CD4-positive, CD25-positive, alpha-beta regulatory T cell (primary cell): ENCODE measurements around the gene MAZ. TPM values are rescaled to one million over a fixed set of nuclear protein-coding genes. Genes with fewer than 3 reads are reported as not detected.
A peak's percentile ranks its signal among the peaks of the same experiment; 100 is the strongest.
"Not testable (repeated sequence)": the region's sequence is repeated elsewhere in the genome, so short reads cannot be mapped to it uniquely, and the experiment has no call there.

ENCODE experiments used
- ATAC-seq, 2 donors: fragments of 150-1000 bp; cut with Tn5 transposase; one replicate each; pipeline ENCODE4 v1.10.0; 2021; ENCODE audit warnings: low read depth in 2 of 2, moderate number of reproducible peaks in 2 of 2, moderate library complexity in 1 of 2
- DNase-seq, 3 donors: peaks; one replicate each; pipeline versions ENCODE4 v3.0.0 to v3.0.0-alpha.2; 2012 to 2022; ENCODE audit warnings: mixed read lengths in 1 of 3
- H3K27ac ChIP-seq: one replicate; pipeline ENCODE4 v1.7.0; 2013; ENCODE audit warnings: mild to moderate bottlenecking, low read length; ENCODE audit not compliant: insufficient read depth, poor library complexity, severe bottlenecking
- H3K27me3 ChIP-seq: one replicate; pipeline ENCODE4 v1.7.0; 2013; ENCODE audit warnings: low read length; ENCODE audit not compliant: control insufficient read depth, insufficient read depth
- H3K36me3 ChIP-seq: one replicate; pipeline ENCODE4 v1.7.0; 2013; ENCODE audit warnings: mild to moderate bottlenecking, low read length, moderate library complexity; ENCODE audit not compliant: control insufficient read depth, insufficient read depth
- H3K4me1 ChIP-seq: 2 replicates; pipeline ENCODE4 v1.7.0; 2013; ENCODE audit warnings: mild to moderate bottlenecking, low read length; ENCODE audit not compliant: insufficient read depth, control insufficient read depth, poor library complexity, severe bottlenecking
- H3K4me3 ChIP-seq: one replicate; pipeline ENCODE4 v1.7.0; 2013; ENCODE audit warnings: low read depth, mild to moderate bottlenecking, low read length, moderate library complexity
- H3K9me3 ChIP-seq, 2 experiments: 1 replicate in 1 of 2; 2 replicates in 1 of 2; pipeline ENCODE4 v1.7.0; 2013; ENCODE audit warnings: low read length in 2 of 2, mild to moderate bottlenecking in 1 of 2, moderate library complexity in 1 of 2; ENCODE audit not compliant: control insufficient read depth in 2 of 2
- H3K27ac Mint-ChIP-seq, 3 donors: one replicate each; pipeline ENCODE4 v1.8.0; 2020 to 2022; ENCODE audit warnings: mild to moderate bottlenecking in 3 of 3, mixed read lengths in 3 of 3, moderate library complexity in 2 of 3
- H3K27me3 Mint-ChIP-seq: one replicate; pipeline ENCODE4 v1.8.0; 2022; ENCODE audit warnings: mild to moderate bottlenecking, mixed read lengths
- H3K36me3 Mint-ChIP-seq: one replicate; pipeline ENCODE4 v1.8.0; 2020; ENCODE audit warnings: mixed read lengths
- H3K4me1 Mint-ChIP-seq, 4 donors: one replicate each; pipeline ENCODE4 v1.8.0; 2020 to 2022; ENCODE audit warnings: mixed read lengths in 4 of 4, mild to moderate bottlenecking in 1 of 4
- H3K4me3 Mint-ChIP-seq, 4 donors: one replicate each; pipeline ENCODE4 v1.8.0; 2020 to 2022; ENCODE audit warnings: mild to moderate bottlenecking in 4 of 4, mixed read lengths in 4 of 4, moderate library complexity in 3 of 4
- H3K9me3 Mint-ChIP-seq, 7 donors: one replicate each; pipeline ENCODE4 v1.8.0; 2020 to 2022; ENCODE audit warnings: mixed read lengths in 7 of 7, mild to moderate bottlenecking in 3 of 7, moderate library complexity in 2 of 7
- polyA plus RNA-seq, 4 donors: library from polyadenylated mRNA; unstranded; fragments of 300-500 nt; fragmentation: Illumina TruSeq; gene quantifications; one replicate each; pipeline ENCODE4 v1.2.3, GENCODE V29; 2021
- total RNA-seq: library from RNA; stranded (reverse); gene quantifications from one replicate; pipeline ENCODE4 v1.2.3, GENCODE V29; 2022

The MAZ gene
- total and polyA plus RNA-seq, 5 donors from 2014 or later: 36.9 to 224 (median 47.0) TPM

GRCh38 chr16:29825145-29826044, 19.1 kb downstream of the MAZ start:
- H3K9me3 ChIP-seq: no peaks in the 10 kb centered on the region
- Mint-ChIP-seq H3K4me1 (peaks cover 6 to 92% (median 39%) of the 10 kb centered on the region in 4 donors), H3K4me3 (peak overlapping the region; percentile 75 to 90 (median 86)), H3K36me3 (peaks cover 3% of the 10 kb centered on the region), H3K27ac (peak overlapping the region; percentile 89 to 97 (median 95)), H3K9me3 (no peaks in the 10 kb centered on the region), H3K27me3 (no peaks in the 10 kb centered on the region)
- DNase-seq (peak in 1 of 3 donors; percentile 68), ATAC-seq (peak; percentile 17 to 22)
- H3K27me3 ChIP-seq: no peaks in the 10 kb centered on the region
- H3K4me1 ChIP-seq: peaks cover 84% of the 10 kb centered on the region
- H3K27ac ChIP-seq: peak overlapping the region; percentile 63
- peaks cover 7% of the 10 kb centered on the region for H3K36me3 ChIP-seq
- H3K4me3 ChIP-seq: peak overlapping the region; percentile 37

- Mint-ChIP-seq H3K36me3 (peaks cover 3% of the 10 kb centered on the region), H3K4me1 (peaks cover 6 to 88% (median 35%) of the 10 kb centered on the region in 4 donors), H3K27me3 (no peaks in the 10 kb centered on the region), H3K4me3 (peak overlapping the region in 3 of 4 donors; percentile 71 to 86 (median 85)), H3K9me3 (no peaks in the 10 kb centered on the region), H3K27ac (peak overlapping the region in 2 of 3 donors; percentile 89 to 91)
- H3K27ac ChIP-seq: no peak overlapping the region
- peaks cover 75% of the 10 kb centered on the region for H3K4me1 ChIP-seq
- H3K9me3 ChIP-seq: no peaks in the 10 kb centered on the region
- H3K27me3 ChIP-seq: no peaks in the 10 kb centered on the region
- no peak for ATAC-seq
- no peak for DNase-seq
- H3K4me3 ChIP-seq: no peak overlapping the region
- peaks cover 14% of the 10 kb centered on the region for H3K36me3 ChIP-seq
Observed at GRCh38 chr16:29826342-29826695, 20.0 kb downstream of the MAZ start.

DNA sequence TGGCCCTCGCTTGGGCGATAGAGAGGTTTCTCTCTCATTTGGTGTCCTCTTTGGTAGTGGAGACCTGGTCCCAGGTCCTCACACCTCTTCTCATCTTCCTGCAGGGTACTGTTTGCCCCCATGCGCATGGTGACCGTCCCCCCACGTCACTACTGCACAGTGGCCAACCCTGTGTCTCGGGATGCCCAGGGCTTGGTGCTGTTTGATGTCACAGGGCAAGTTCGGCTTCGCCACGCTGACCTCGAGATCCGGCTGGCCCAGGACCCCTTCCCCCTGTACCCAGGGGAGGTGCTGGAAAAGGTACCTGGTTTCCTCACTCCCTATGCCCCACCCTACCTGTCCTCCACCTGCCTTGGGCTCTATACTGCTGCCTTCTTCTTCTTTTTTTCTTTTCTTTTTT, 24.4 kb downstream of the MAZ start:
- H3K9me3 Mint-ChIP-seq: no peaks in the 10 kb centered on the region
- H3K9me3 ChIP-seq: no peaks in the 10 kb centered on the region
- H3K27ac Mint-ChIP-seq: no peak overlapping the region
- ATAC-seq (no peak), DNase-seq (no peak)
- no peaks in the 10 kb centered on the region for H3K27me3 Mint-ChIP-seq
- H3K4me1 ChIP-seq: peaks cover 30% of the 10 kb centered on the region
- H3K36me3 Mint-ChIP-seq: peaks cover 20% of the 10 kb centered on the region
- H3K4me1 Mint-ChIP-seq: peaks cover 6 to 47% (median 21%) of the 10 kb centered on the region in 4 donors
- peaks cover 49% of the 10 kb centered on the region for H3K36me3 ChIP-seq
- no peaks in the 10 kb centered on the region for H3K27me3 ChIP-seq
- no peak overlapping the region for H3K4me3 ChIP-seq
- H3K4me3 Mint-ChIP-seq: no peak overlapping the region
- H3K27ac ChIP-seq: no peak overlapping the region

GRCh38 chr16:29831490-29831889, 25.2 kb downstream of the MAZ start:
- no peaks in the 10 kb centered on the region for H3K27me3 ChIP-seq
- no peaks in the 10 kb centered on the region for H3K9me3 Mint-ChIP-seq
- H3K36me3 ChIP-seq: peaks cover 54% of the 10 kb centered on the region
- no peaks in the 10 kb centered on the region for H3K9me3 ChIP-seq
- H3K4me3 ChIP-seq: no peak overlapping the region
- H3K36me3 Mint-ChIP-seq: peaks cover 21% of the 10 kb centered on the region
- H3K27ac ChIP-seq: no peak overlapping the region
- no peak overlapping the region for H3K4me3 Mint-ChIP-seq
- H3K4me1 ChIP-seq: peaks cover 23% of the 10 kb centered on the region
- ATAC-seq (no peak), DNase-seq (no peak)
- H3K27ac Mint-ChIP-seq: peak overlapping the region in 1 of 3 donors; percentile 52
- no peaks in the 10 kb centered on the region for H3K27me3 Mint-ChIP-seq
- H3K4me1 Mint-ChIP-seq: peaks cover 6 to 40% (median 19%) of the 10 kb centered on the region in 4 donors

- not testable (repeated sequence) for H3K9me3 ChIP-seq, DNase-seq, H3K27me3 Mint-ChIP-seq, H3K9me3 Mint-ChIP-seq, H3K27me3 ChIP-seq, H3K27ac ChIP-seq, H3K4me3 Mint-ChIP-seq, H3K4me1 ChIP-seq, ATAC-seq, H3K4me3 ChIP-seq
- Mint-ChIP-seq H3K27ac (peak overlapping the region in 1 of 3 donors; percentile 46), H3K4me1 (peaks cover 0 to 25% (median 12%) of the 10 kb centered on the region in 4 donors), H3K36me3 (peaks cover 33% of the 10 kb centered on the region)
- H3K36me3 ChIP-seq: peaks cover 68% of the 10 kb centered on the region
Observed at GRCh38 chr16:29833219-29833618, 26.9 kb downstream of the MAZ start.

DNA sequence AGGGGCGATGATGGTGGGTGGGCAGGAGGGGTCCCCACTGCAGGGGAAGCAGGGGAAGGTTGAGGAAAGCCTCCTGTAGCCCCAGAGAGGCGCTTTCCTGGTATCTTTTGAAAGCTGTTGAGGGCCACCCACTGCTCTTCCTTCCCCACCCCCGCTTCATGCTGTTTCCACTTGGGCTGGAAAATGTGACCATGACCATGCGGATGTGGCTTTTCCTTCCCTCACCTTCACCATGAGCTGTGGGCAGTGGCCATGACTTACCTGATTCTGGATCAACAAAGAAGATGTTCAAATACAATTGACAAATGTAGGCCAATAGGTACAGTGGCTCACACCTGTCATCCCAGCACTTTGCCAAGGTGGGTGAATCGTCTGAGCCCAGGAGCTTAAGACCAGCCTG, 27.8 kb downstream of the MAZ start:
- Histone ChIP-seq H3K9me3 (no peaks in the 10 kb centered on the region), H3K4me3 (no peak overlapping the region), H3K36me3 (peaks cover 76% of the 10 kb centered on the region), H3K27ac (no peak overlapping the region), H3K27me3 (no peaks in the 10 kb centered on the region), H3K4me1 (peaks cover 5% of the 10 kb centered on the region)
- Mint-ChIP-seq H3K36me3 (peaks cover 34% of the 10 kb centered on the region), H3K4me3 (no peak overlapping the region), H3K4me1 (peaks cover 0 to 18% (median 9%) of the 10 kb centered on the region in 4 donors), H3K9me3 (no peaks in the 10 kb centered on the region), H3K27me3 (no peaks in the 10 kb centered on the region), H3K27ac (no peak overlapping the region)
- ATAC-seq (no peak), DNase-seq (no peak)

GRCh38 chr16:29835926-29836325, 29.6 kb downstream of the MAZ start:
- DNase-seq: no peak
- no peaks in the 10 kb centered on the region for H3K9me3 Mint-ChIP-seq
- no peaks in the 10 kb centered on the region for H3K4me1 ChIP-seq
- peaks cover 0 to 5% (median 4%) of the 10 kb centered on the region in 4 donors for H3K4me1 Mint-ChIP-seq
- H3K4me3 ChIP-seq: no peak overlapping the region
- ATAC-seq: no peak
- no peaks in the 10 kb centered on the region for H3K27me3 Mint-ChIP-seq
- no peaks in the 10 kb centered on the region for H3K9me3 ChIP-seq
- peaks cover 39% of the 10 kb centered on the region for H3K36me3 Mint-ChIP-seq
- H3K36me3 ChIP-seq: peaks cover 81% of the 10 kb centered on the region
- H3K4me3 Mint-ChIP-seq: no peak overlapping the region
- no peak overlapping the region for H3K27ac ChIP-seq
- no peaks in the 10 kb centered on the region for H3K27me3 ChIP-seq
- peak overlapping the region in 1 of 3 donors; percentile 77 for H3K27ac Mint-ChIP-seq
